Fibroblast of skin of right biceps (primary cell): ENCODE measurements around the gene JADE2.
"Not testable (repeated sequence)": the region's sequence is repeated elsewhere in the genome, so short reads cannot be mapped to it uniquely, and the experiment has no call there.

Experiments used
- DNase-seq: peaks from one replicate; pipeline ENCODE4 v3.0.0-alpha.2; 2013

JADE2 gene

GRCh38 chr5:134508521-134509195, 16.8 kb upstream of the JADE2 start:
- no peak for DNase-seq

GRCh38 chr5:134509308-134510040, 16.0 kb upstream of the JADE2 start:
- DNase-seq, result peak; percentile 77

- peak; percentile 63 for DNase-seq
Observed at GRCh38 chr5:134510970-134511795, 14.3 kb upstream of the JADE2 start.

GRCh38 chr5:134511796-134512660, 13.4 kb upstream of the JADE2 start:
- peak; percentile 51 for DNase-seq

- no peak for DNase-seq
Observed at GRCh38 chr5:134512661-134512999, 12.8 kb upstream of the JADE2 start.

GRCh38 chr5:134515801-134516200, 9.7 kb upstream of the JADE2 start:
- DNase-seq, result no peak

- DNase-seq, result not testable (repeated sequence)
Observed at GRCh38 chr5:134516984-134517383, 8.5 kb upstream of the JADE2 start.

GRCh38 chr5:134517553-134517952, 7.9 kb upstream of the JADE2 start:
- no peak for DNase-seq

- DNase-seq, result no peak
Observed at GRCh38 chr5:134519989-134520388, 5.5 kb upstream of the JADE2 start.

GRCh38 chr5:134521841-134522240, 3.6 kb upstream of the JADE2 start:
- no peak for DNase-seq

GRCh38 chr5:134523543-134524271, 1.8 kb upstream of the JADE2 start:
- no peak for DNase-seq

GRCh38 chr5:134524272-134524825, 1.1 kb upstream of the JADE2 start:
- peak; percentile 68 for DNase-seq

- peak; percentile 81 for DNase-seq
Observed at GRCh38 chr5:134525683-134526482, 413 bp downstream of the JADE2 start.

GRCh38 chr5:134526483-134527155, 1.1 kb downstream of the JADE2 start:
- DNase-seq, result no peak

GRCh38 chr5:134527156-134527960, 1.9 kb downstream of the JADE2 start:
- peak; percentile 87 for DNase-seq

GRCh38 chr5:134527961-134528424, 2.5 kb downstream of the JADE2 start:
- DNase-seq, result no peak

GRCh38 chr5:134528556-134528955, 3.1 kb downstream of the JADE2 start:
- DNase-seq, result no peak

GRCh38 chr5:134529460-134529859, 4.0 kb downstream of the JADE2 start:
- DNase-seq, result no peak
